Kidney epithelial cell (primary cell): ENCODE measurements around the gene PEX11A. TPM values are rescaled to one million over a fixed set of nuclear protein-coding genes. Genes with fewer than 3 reads are reported as not detected.

Experiments used
- DNase-seq: peaks from one replicate; pipeline ENCODE4 v3.0.0-alpha.2; 2010; ENCODE audit warnings: low read depth
- H3K27me3 ChIP-seq: 2 replicates; pipeline ENCODE4 v1.6.0; 2011; ENCODE audit warnings: low read length; ENCODE audit not compliant: control insufficient read depth, insufficient read depth
- H3K36me3 ChIP-seq: 2 replicates; pipeline ENCODE4 v1.5.1; 2011; ENCODE audit warnings: low read length; ENCODE audit not compliant: control insufficient read depth, insufficient read depth
- H3K4me3 ChIP-seq: 2 replicates; pipeline ENCODE4 v1.5.1; 2011; ENCODE audit warnings: low read depth, mild to moderate bottlenecking, control low read depth, low read length
- CTCF ChIP-seq: IDR thresholded peaks from 2 replicates; pipeline ENCODE4 v1.5.1; 2011; ENCODE audit warnings: mild to moderate bottlenecking, moderate library complexity, low read length, control low read depth, inconsistent platforms; ENCODE audit not compliant: insufficient read depth, poor library complexity, severe bottlenecking
- total RNA-seq: library from RNA; depleted of rRNA; stranded (reverse); fragments of >200 nt; gene quantifications from 2 replicates; pipeline ENCODE4 v1.2.3, GENCODE V29; 2015

The PEX11A gene
- total RNA-seq: 4.0 and 4.8 TPM in 2 replicates

GRCh38 chr15:89690276-89691218, at the start of gene PEX11A, which contains the start of gene WDR93:
Gene PEX11A, minus strand, starts transcription at chr15:89690754. Its CDS starts 122 bp downstream, at chr15:89690632.
Gene WDR93, plus strand, starts transcription at chr15:89690811. Its CDS starts 10,936 bp downstream, at chr15:89701747.
- no peaks in the 10 kb centered on the region for H3K36me3 ChIP-seq
- peak within 1 kb of the TSS; percentile 58 for H3K4me3 ChIP-seq
- H3K27me3 ChIP-seq: no peaks in the 10 kb centered on the region
- TF ChIP-seq CTCF: no peak
- DNase-seq: peak; percentile 29

GRCh38 chr15:89740137-89740536, 49.6 kb upstream of the PEX11A start:
- no peak for DNase-seq
- Histone ChIP-seq H3K27me3 (peaks cover 7% of the 10 kb centered on the region), H3K4me3 (no peak overlapping the region), H3K36me3 (no peaks in the 10 kb centered on the region)
- TF ChIP-seq CTCF: peak; percentile 82

GRCh38 chr15:89735773-89736172, 45.2 kb upstream of the PEX11A start:
- no peak for TF ChIP-seq CTCF
- Histone ChIP-seq H3K27me3 (peaks cover 7% of the 10 kb centered on the region), H3K4me3 (no peak overlapping the region), H3K36me3 (no peaks in the 10 kb centered on the region)
- DNase-seq: no peak

- Histone ChIP-seq H3K36me3 (no peaks in the 10 kb centered on the region), H3K4me3 (no peak overlapping the region), H3K27me3 (peaks cover 7% of the 10 kb centered on the region)
- no peak for TF ChIP-seq CTCF
- DNase-seq: no peak
These were observed 42.1 kb upstream of the PEX11A start for GRCh38 chr15:89732451-89733172.

GRCh38 chr15:89731275-89731674, 40.7 kb upstream of the PEX11A start:
- Histone ChIP-seq H3K4me3 (no peak overlapping the region), H3K27me3 (peaks cover 5% of the 10 kb centered on the region), H3K36me3 (no peaks in the 10 kb centered on the region)
- no peak for DNase-seq
- TF ChIP-seq CTCF: no peak
